Measurements from ENCODE around the gene ZNF687.

The ZNF687 gene

DNA sequence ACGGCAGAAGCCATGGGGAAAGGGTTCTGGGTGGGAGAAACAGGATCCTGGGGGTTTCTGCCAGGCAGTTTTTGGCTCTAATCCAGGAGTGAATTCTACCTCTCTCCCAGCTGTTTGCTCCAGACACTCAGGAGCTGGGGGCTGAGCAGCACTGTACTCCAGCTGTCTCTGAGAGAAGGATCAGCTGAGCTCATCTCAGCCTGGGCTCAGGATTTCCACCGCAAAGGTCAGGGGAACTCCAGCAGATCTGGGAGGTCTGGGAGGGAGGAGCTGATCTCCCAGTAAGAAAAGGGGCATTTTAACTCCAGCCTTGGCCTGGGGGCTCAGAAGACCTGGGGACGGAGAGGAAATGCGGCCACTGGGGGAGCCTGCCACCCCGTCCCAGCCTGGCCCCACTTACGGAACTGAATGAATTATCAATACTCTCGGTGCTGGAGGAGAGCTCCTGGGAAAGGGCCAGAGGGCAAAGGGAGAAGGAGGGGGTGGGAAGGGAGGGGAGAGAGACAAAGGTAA is 27.8 kb downstream of the ZNF687 start:
- no peak for TF ChIP-seq CTCF (IDR thresholded peaks at IDR 0.05; ENCODE audit: insufficient read depth, low read length, missing control alignments)
- ChIA-PET CTCF (interaction anchor here (1.1 to 27.8 kb wide), 8 partner anchors 9 to 113 kb away, joined by 3 to 748 read pairs (median 26); partner anchors contain the start of gene PI4KB), POLR2A (interaction anchor here (0.5 to 2.1 kb wide), 5 partner anchors 9 to 31 kb away, joined by 3 to 8 read pairs (median 3); partner anchors contain the start of gene PI4KB)
- no peak for DNase-seq (ENCODE audit: low read depth, low spot score)
- H3K4me3 ChIP-seq (ENCODE audit: low read depth, low read length) = no peak overlapping the region

DNA sequence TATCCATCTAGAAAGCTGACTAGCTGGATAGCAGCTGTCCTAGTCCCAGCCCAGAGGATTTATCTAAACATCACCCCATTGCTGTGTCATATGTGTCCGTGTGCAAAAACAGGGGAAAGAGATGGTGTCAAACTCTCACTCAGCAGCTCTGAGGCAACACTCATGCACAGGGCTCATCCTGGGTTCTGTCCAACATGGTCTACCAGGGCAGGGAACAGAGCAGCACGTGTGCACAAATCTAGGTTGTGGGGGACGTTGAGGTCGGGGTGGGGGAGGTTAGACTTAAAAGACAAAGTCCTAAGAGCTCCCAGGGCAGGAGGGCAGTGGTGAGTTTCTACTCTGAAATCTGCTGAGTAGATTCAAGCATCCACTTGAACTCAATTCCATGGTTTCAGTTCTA is 28.9 kb downstream of the ZNF687 start:
- H3K4me3 ChIP-seq (ENCODE audit: low read depth, low read length) = no peak overlapping the region
- CTCF ChIA-PET = interaction anchor here (0.8 to 27.8 kb wide), 12 partner anchors 10 to 114 kb away, joined by 3 to 748 read pairs (median 10); partner anchors contain the start of genes PI4KB and RFX5
- POLR2A ChIA-PET = interaction anchor here (0.6 to 4.2 kb wide), 4 partner anchors 15 to 111 kb away, joined by 3 to 28 read pairs (median 4); partner anchors contain the start of genes PI4KB and ZNF687
- no peak for DNase-seq (ENCODE audit: low read depth, low spot score)
- TF ChIP-seq CTCF (IDR thresholded peaks at IDR 0.05; ENCODE audit: insufficient read depth, low read length, missing control alignments) = no peak

GRCh38 chr1:151311589-151312331 is 29.7 kb downstream of the ZNF687 start:
- peak; percentile 95 for DNase-seq (ENCODE audit: low read depth, low spot score)
- no peak for TF ChIP-seq CTCF (IDR thresholded peaks at IDR 0.05; ENCODE audit: insufficient read depth, low read length, missing control alignments)
- POLR2A ChIA-PET = interaction anchor here (0.6 to 4.2 kb wide), 3 partner anchors 16 to 110 kb away, joined by 3 to 28 read pairs (median 5); partner anchors contain the start of genes PI4KB and ZNF687
- CTCF ChIA-PET = interaction anchor here (0.8 to 27.8 kb wide), 10 partner anchors 9 to 113 kb away, joined by 3 to 748 read pairs (median 18); partner anchors contain the start of genes PI4KB and RFX5
- no peak overlapping the region for H3K4me3 ChIP-seq (ENCODE audit: low read depth, low read length)

- DNase-seq (ENCODE audit: low read depth, low spot score) = no peak
- POLR2A ChIA-PET = interaction anchor here (0.9 to 4.2 kb wide), 3 partner anchors 11 to 31 kb away, joined by 3 to 28 read pairs (median 4); partner anchors contain the start of genes PI4KB and ZNF687
- no peak for TF ChIP-seq CTCF (IDR thresholded peaks at IDR 0.05; ENCODE audit: insufficient read depth, low read length, missing control alignments)
- CTCF ChIA-PET = interaction anchor here (2.0 to 27.8 kb wide), 7 partner anchors 10 to 29 kb away, joined by 4 to 748 read pairs (median 30); partner anchors contain the start of gene PI4KB
- H3K4me3 ChIP-seq (ENCODE audit: low read depth, low read length) = no peak overlapping the region
These were observed 30.3 kb downstream of the ZNF687 start for GRCh38 chr1:151312411-151312810.

GRCh38 chr1:151312826-151313225 is 30.7 kb downstream of the ZNF687 start:
- CTCF ChIA-PET = interaction anchor here (2.0 to 27.8 kb wide), 5 partner anchors 10 to 29 kb away, joined by 4 to 748 read pairs (median 47); partner anchors contain the start of gene PI4KB
- no peak for TF ChIP-seq CTCF (IDR thresholded peaks at IDR 0.05; ENCODE audit: insufficient read depth, low read length, missing control alignments)
- no peak for DNase-seq (ENCODE audit: low read depth, low spot score)
- no peak overlapping the region for H3K4me3 ChIP-seq (ENCODE audit: low read depth, low read length)
- POLR2A ChIA-PET = interaction anchor here (0.9 to 4.2 kb wide), 3 partner anchors 12 to 31 kb away, joined by 3 to 28 read pairs (median 4); partner anchors contain the start of genes PI4KB and ZNF687
